GM06990 (cell line): ENCODE measurements around the gene MAFF.

ENCODE experiments used
- DNase-seq: peaks from one replicate; pipeline ENCODE4 v3.0.0-alpha.2; 2011; ENCODE audit not compliant: insufficient read length; ENCODE audit errors: extremely low read depth
- H3K27me3 ChIP-seq: replicated peaks from 2 replicates; pipeline ENCODE4 v1.6.0; 2011; ENCODE audit warnings: low read length; ENCODE audit not compliant: control insufficient read depth, insufficient read depth
- H3K36me3 ChIP-seq: 2 replicates; pipeline ENCODE4 v1.5.1; 2011; ENCODE audit warnings: low read length; ENCODE audit not compliant: control insufficient read depth, insufficient read depth
- H3K4me3 ChIP-seq: replicated peaks from 2 replicates; pipeline ENCODE4 v1.5.1; 2011; ENCODE audit warnings: low read depth, mild to moderate bottlenecking, control low read depth, low read length
- CTCF ChIP-seq: IDR thresholded peaks from 2 replicates; pipeline ENCODE4 v1.5.1; 2011; ENCODE audit warnings: low read length, control low read depth, mild to moderate bottlenecking, inconsistent platforms; ENCODE audit not compliant: insufficient read depth, poor library complexity, severe bottlenecking

The MAFF gene

DNA sequence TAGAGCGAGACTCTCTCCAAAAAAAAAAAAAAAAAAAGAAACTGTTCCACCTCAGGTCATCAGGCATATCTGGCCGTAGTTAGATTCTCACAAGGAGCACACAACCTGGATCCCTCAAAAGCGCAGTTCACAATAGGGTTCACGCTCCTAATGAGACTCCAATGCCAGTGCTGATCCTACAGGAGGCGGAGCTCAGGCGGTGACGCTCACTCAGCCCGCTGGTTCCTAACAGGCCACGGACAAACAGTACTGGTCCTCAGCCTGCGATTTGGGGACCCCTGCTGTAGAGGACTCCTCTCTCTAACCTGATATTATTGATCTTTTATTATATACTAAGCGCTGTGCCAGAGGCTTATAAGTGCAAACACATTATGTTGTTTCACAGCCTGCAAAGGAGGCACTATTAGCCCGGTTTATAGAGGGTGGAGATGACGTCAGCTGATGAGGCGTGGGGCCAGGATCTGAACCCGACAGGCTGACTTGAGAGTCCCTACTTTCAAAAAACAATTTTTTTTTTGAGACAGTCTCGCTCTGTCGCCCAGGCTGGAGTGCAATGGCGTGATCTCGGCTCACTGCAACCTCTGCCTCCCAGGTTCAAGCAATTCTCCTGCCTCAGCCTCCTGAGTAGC, 4.9 kb upstream of the MAFF start:
- Histone ChIP-seq H3K36me3 (no peaks in the 10 kb centered on the region), H3K27me3 (no peaks in the 10 kb centered on the region), H3K4me3 (no peak overlapping the region)
- no peak for TF ChIP-seq CTCF
- DNase-seq: no peak

DNA sequence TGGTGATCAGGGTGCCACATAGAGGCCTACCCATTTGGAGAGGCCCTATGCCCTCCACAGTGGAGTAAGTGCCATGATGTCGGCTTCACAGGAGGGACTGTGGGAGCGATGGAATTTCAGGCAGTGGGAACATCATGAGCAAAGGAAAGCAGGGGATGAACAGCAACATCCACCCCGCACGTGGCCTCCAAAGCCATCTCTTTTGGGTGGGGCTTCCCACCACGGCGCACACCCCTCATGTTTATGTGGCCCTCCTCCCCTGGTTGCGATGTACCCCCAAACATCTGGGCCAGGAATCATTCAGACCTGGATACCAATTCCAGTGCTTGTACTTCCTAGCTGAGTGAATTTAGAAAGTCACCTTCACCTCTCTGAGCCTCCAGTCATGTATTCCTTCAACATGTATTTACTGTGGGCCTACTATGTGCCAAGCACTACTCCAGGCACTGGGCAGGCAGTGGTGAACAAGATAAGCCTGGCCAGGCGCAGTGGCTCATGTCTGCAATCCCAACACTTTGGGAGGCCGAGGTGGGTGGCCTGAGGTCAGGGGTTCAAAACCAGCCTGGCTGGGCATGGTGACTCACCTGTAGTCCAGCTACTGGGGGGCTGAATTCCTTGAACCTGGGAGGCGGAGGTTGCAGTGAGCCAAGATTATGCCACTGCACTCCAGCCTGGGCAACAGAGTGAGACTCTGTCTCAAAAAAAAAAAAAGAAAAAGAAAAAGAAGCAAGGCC, 1.8 kb upstream of the MAFF start:
- H3K27me3 ChIP-seq: no peaks in the 10 kb centered on the region
- H3K4me3 ChIP-seq: no peak overlapping the region
- H3K36me3 ChIP-seq: no peaks in the 10 kb centered on the region
- no peak for TF ChIP-seq CTCF
- DNase-seq: no peak

DNA sequence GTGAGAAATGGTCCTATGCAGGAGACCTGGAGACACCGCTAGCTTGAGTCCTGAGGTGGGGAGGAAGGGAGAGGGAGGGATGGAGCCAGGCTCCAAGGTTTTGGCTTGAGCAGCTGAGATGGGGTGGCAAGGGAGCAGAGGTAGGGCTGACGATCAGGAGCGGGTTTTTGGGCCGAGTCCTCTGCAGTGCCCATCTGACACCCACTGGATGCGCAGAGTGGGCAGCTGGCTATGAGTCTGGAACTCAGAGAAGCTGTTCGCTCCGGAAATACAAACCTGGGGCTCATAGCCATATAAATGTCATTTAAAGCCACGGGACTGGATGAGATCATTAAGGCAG, 453 bp upstream of the MAFF start:
- peak overlapping the region; percentile 55 for H3K4me3 ChIP-seq
- H3K36me3 ChIP-seq: no peaks in the 10 kb centered on the region
- DNase-seq: no peak
- no peaks in the 10 kb centered on the region for H3K27me3 ChIP-seq
- no peak for TF ChIP-seq CTCF

- peak overlapping the region; percentile 75 for H3K4me3 ChIP-seq
- peak; percentile 74 for DNase-seq
- H3K27me3 ChIP-seq: no peaks in the 10 kb centered on the region
- TF ChIP-seq CTCF: no peak
- H3K36me3 ChIP-seq: no peaks in the 10 kb centered on the region
Observed at GRCh38 chr22:38202437-38203089, 769 bp downstream of the MAFF start.

- DNase-seq: peak; percentile 43
- TF ChIP-seq CTCF: no peak
Observed at GRCh38 chr22:38203090-38203810, 1.5 kb downstream of the MAFF start.

More at GRCh38 chr22:38203090-38203810, 1.5 kb downstream of the MAFF start:
- peak overlapping the region; percentile 75 for H3K4me3 ChIP-seq
- no peaks in the 10 kb centered on the region for H3K27me3 ChIP-seq
- H3K36me3 ChIP-seq: no peaks in the 10 kb centered on the region
